ENCODE data around the gene INF2.
"Not testable (repeated sequence)": the region's sequence is repeated elsewhere in the genome, so short reads cannot be mapped to it uniquely, and the experiment has no call there.

The INF2 gene

GRCh38 chr14:104739546-104740516 is 50.4 kb downstream of the INF2 start:
- DNase-seq, result no peak

GRCh38 chr14:104741108-104741802 is 51.8 kb downstream of the INF2 start:
- no peak for DNase-seq

- DNase-seq, result no peak
These were observed 52.4 kb downstream of the INF2 start for GRCh38 chr14:104741803-104742251.

GRCh38 chr14:104742586-104743455 is 53.4 kb downstream of the INF2 start:
- no peak for DNase-seq

GRCh38 chr14:104743461-104744380 is 54.3 kb downstream of the INF2 start:
- DNase-seq, result no peak

GRCh38 chr14:104744484-104744883 is 55.1 kb downstream of the INF2 start:
- no peak for DNase-seq

GRCh38 chr14:104745431-104745830 is 56.0 kb downstream of the INF2 start:
- no peak for DNase-seq

GRCh38 chr14:104746071-104746545 is 56.7 kb downstream of the INF2 start:
- no peak for DNase-seq

- DNase-seq, result no peak
These were observed 57.6 kb downstream of the INF2 start for GRCh38 chr14:104746934-104747481.

- DNase-seq, result no peak
These were observed 58.5 kb downstream of the INF2 start for GRCh38 chr14:104747876-104748275.

GRCh38 chr14:104749111-104749649 is 59.8 kb downstream of the INF2 start:
- DNase-seq, result no peak

GRCh38 chr14:104750056-104750752 is 60.8 kb downstream of the INF2 start:
- DNase-seq, result no peak

GRCh38 chr14:104750753-104751057 is 61.3 kb downstream of the INF2 start:
- DNase-seq, result not testable (repeated sequence)

- peak; percentile 40 to 54 for DNase-seq
These were observed 62.4 kb downstream of the INF2 start for GRCh38 chr14:104751539-104752422.

- peak in 1 of 2 experiments; percentile 100 for DNase-seq
These were observed 63.0 kb downstream of the INF2 start for GRCh38 chr14:104752423-104752734.

- peak; percentile 99 to 100 for DNase-seq
These were observed 63.5 kb downstream of the INF2 start, which contains the start of gene SIVA1 for GRCh38 chr14:104752735-104753527. Gene SIVA1 (plus strand): TSS chr14:104753147. CDS start chr14:104753202, 55 bp downstream.

GRCh38 chr14:104753528-104754212 is 64.3 kb downstream of the INF2 start:
- no peak for DNase-seq

All from AML-193 (cell line).